GM20000 (cell line): ENCODE results near the gene HARS2.
"Not testable (repeated sequence)": the region's sequence is repeated elsewhere in the genome, so short reads cannot be mapped to it uniquely, and the experiment has no call there.

ENCODE experiments used
- DNase-seq: peaks from one replicate; pipeline ENCODE4 v3.0.0; 2012; ENCODE audit warnings: low spot score
- TF ChIP-seq, protein P1 (sequence below): IDR thresholded peaks from 2 replicates; pipeline ENCODE4 v1.5.1; 2012; ENCODE audit warnings: mild to moderate bottlenecking, control low read depth; ENCODE audit errors: extremely low read depth, missing control alignments

HARS2 gene

DNA sequence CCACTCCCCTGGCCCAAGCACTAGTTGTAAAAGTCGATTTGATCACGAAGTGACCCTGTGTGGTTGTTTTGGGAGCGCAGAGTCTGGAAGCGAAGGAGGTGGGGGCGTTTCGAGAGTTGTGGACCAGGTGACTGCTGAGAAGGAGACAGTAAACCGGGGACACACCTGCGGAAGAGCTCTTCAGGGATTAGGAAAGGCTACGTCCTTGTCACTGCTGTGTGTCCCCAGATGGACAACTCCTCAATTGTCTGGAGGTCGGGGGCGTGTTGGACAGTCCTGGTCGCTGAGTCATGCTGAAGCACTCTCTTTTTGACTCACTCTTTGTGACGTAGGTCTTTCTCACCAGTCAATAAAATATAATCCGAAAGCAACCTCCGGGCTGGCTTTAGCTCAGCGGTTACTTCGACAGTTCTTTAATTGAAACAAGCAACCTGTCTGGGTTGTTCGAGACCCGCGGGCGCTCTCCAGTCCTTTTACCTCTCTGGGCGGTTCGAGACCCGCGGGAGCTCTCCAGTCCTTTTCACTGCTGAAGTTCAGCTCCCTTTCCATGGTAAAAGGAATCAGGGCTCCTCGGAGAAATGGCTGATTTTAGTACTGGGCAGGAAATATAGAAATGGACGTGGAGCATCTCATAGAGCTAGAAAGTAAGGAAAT, 19.8 kb downstream of the HARS2 start:
- TF ChIP-seq, protein P1, sequence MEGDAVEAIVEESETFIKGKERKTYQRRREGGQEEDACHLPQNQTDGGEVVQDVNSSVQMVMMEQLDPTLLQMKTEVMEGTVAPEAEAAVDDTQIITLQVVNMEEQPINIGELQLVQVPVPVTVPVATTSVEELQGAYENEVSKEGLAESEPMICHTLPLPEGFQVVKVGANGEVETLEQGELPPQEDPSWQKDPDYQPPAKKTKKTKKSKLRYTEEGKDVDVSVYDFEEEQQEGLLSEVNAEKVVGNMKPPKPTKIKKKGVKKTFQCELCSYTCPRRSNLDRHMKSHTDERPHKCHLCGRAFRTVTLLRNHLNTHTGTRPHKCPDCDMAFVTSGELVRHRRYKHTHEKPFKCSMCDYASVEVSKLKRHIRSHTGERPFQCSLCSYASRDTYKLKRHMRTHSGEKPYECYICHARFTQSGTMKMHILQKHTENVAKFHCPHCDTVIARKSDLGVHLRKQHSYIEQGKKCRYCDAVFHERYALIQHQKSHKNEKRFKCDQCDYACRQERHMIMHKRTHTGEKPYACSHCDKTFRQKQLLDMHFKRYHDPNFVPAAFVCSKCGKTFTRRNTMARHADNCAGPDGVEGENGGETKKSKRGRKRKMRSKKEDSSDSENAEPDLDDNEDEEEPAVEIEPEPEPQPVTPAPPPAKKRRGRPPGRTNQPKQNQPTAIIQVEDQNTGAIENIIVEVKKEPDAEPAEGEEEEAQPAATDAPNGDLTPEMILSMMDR: no peak
- peak; percentile 79 for DNase-seq

DNA sequence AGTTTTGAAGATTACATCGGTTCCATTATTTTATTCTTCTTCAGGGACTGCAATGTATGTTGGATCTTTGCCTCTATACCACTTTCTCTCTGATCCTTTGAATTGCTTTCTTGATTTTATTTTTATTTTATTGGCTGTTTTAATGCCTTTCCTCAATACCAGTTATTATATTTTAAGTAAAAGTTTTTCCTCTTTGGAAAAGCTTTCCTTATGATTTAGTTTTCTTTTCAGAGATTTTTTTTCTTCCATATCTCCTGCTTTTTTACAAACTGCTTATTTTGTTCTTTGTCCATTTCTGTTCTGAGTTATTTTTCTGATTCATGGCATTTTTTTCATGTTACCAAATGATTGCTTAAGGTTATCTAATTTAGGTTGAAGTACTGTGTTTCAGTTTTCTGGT, 20.5 kb downstream of the HARS2 start:
- no peak for DNase-seq
- TF ChIP-seq, protein P1: no peak

- TF ChIP-seq, protein P1: no peak
- DNase-seq: no peak
Observed at GRCh38 chr5:140713562-140714094, 22.4 kb downstream of the HARS2 start.

- DNase-seq: not testable (repeated sequence)
Observed at GRCh38 chr5:140716238-140716637, 25.0 kb downstream of the HARS2 start.

GRCh38 chr5:140718266-140718592, 27.0 kb downstream of the HARS2 start:
- TF ChIP-seq, protein P1: no peak
- no peak for DNase-seq

- not testable (repeated sequence) for DNase-seq
Observed at GRCh38 chr5:140720738-140721137, 29.5 kb downstream of the HARS2 start.

DNA sequence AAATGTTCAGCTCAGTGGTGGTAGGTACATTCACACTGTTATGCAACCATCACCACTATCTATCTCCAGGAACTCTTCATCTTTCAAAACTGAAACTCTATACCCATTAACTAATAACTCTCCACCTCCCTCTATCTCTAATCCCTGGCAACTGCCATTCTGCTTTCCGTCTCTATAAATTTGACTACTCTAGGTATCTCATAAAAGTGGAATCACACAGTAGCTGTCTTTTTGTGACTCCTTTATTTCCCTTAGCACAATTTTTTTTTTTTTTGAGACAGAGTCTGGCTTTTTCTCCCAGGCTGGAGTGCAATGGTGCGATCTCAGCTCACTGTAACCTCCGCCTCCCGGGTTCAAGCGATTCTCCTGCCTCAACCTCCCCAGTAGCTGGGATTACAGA, 30.1 kb downstream of the HARS2 start:
- DNase-seq: not testable (repeated sequence)

- TF ChIP-seq, protein P1: no peak
- peak; percentile 59 for DNase-seq
Observed at GRCh38 chr5:140725799-140726471, 34.7 kb downstream of the HARS2 start.

DNA sequence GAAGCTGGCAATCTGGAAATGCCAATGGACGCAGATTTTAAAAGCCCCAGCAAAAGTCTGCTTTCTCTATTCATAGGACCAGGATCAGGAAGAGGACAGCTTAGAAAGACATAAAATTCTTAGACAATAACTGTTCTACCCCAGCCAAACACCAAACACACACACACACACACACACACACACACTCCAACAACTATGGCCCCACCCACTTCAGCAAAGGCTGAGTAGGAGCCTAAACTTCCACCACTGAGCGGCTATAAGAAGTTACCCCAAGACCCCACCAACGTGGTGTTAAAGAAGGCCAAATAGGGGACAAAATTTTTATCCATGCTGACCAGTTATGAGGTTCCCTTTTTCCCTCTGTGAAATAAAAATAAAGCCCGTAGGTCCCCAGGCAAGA, 41.8 kb downstream of the HARS2 start:
- TF ChIP-seq, protein P1: no peak

More for the DNA sequence above, 41.8 kb downstream of the HARS2 start:
- no peak for DNase-seq
